ENCODE results near the gene LIMK1. TPM values are rescaled to one million over a fixed set of nuclear protein-coding genes. Genes with fewer than 3 reads are reported as not detected.
A peak's percentile ranks its signal among the peaks of the same experiment; 100 is the strongest.
"Not testable (repeated sequence)": the region's sequence is repeated elsewhere in the genome, so short reads cannot be mapped to it uniquely, and the experiment has no call there.

LIMK1 gene
- total and polyA plus RNA-seq, 7 donors = 12.0 to 95.8 (median 28.7) TPM

GRCh38 chr7:74044366-74045350 is 38.9 kb upstream of the LIMK1 start:
- peak; percentile 11 to 33 for DNase-seq
- Histone ChIP-seq H3K27me3 (ENCODE audit: insufficient read depth in 3 of 3, low read length in 2 of 3) (no peaks in the 10 kb centered on the region), H3K27ac (no peak overlapping the region), H3K36me3 (ENCODE audit: insufficient read depth in 1 of 2, low read depth in 1 of 2) (no peaks in the 10 kb centered on the region), H3K4me3 (no peak overlapping the region), H3K9me3 (no peaks in the 10 kb centered on the region), H3K4me1 (peaks cover 7% of the 10 kb centered on the region)
- 86 to 89% (median 87%) methylated on average over 20 of the region's 20 CpGs for WGBS, 3 donors
- intact Hi-C loops (cut with DNase I) = no loop called here
- TF ChIP-seq CTCF (IDR thresholded peaks at IDR 0.05) = no peak
- no peak for ATAC-seq

GRCh38 chr7:74046581-74046980 is 37.0 kb upstream of the LIMK1 start:
- intact Hi-C loops (cut with DNase I); H3K27ac ChIP-seq; H3K4me3 ChIP-seq; DNase-seq; H3K4me1 ChIP-seq; H3K9me3 ChIP-seq; ATAC-seq; H3K27me3 ChIP-seq (ENCODE audit: insufficient read depth in 3 of 3, low read length in 2 of 3); H3K36me3 ChIP-seq (ENCODE audit: insufficient read depth in 1 of 2, low read depth in 1 of 2): not testable (repeated sequence)
- 87 to 98% (median 97%) methylated on average over 7 of the region's 7 CpGs for WGBS, 3 donors

- H3K4me3 ChIP-seq = no peak overlapping the region
- 80 to 89% (median 87%) methylated on average over 5 of the region's 5 CpGs for WGBS, 3 donors
- no peaks in the 10 kb centered on the region for H3K9me3 ChIP-seq
- TF ChIP-seq CTCF (IDR thresholded peaks at IDR 0.05) = no peak
- no peaks in the 10 kb centered on the region for H3K36me3 ChIP-seq (ENCODE audit: insufficient read depth in 1 of 2, low read depth in 1 of 2)
- H3K4me1 ChIP-seq = no peaks in the 10 kb centered on the region
- intact Hi-C loops (cut with DNase I) = no loop called here
- no peak for ATAC-seq
- peaks cover 0 to 4% (median 0%) of the 10 kb centered on the region in 3 donors for H3K27me3 ChIP-seq (ENCODE audit: insufficient read depth in 3 of 3, low read length in 2 of 3)
- H3K27ac ChIP-seq = no peak overlapping the region
- DNase-seq = peak in 1 of 2 donors; percentile 8
These were observed 35.7 kb upstream of the LIMK1 start for GRCh38 chr7:74047804-74048380.

- H3K36me3 ChIP-seq (ENCODE audit: insufficient read depth in 1 of 2, low read depth in 1 of 2) = no peaks in the 10 kb centered on the region
These were observed 34.5 kb upstream of the LIMK1 start for GRCh38 chr7:74048999-74049599.

More at GRCh38 chr7:74048999-74049599, 34.5 kb upstream of the LIMK1 start:
- TF ChIP-seq CTCF (IDR thresholded peaks at IDR 0.05) = no peak
- ATAC-seq (no peak), DNase-seq (no peak)
- Histone ChIP-seq H3K9me3 (no peaks in the 10 kb centered on the region), H3K4me3 (no peak overlapping the region), H3K27ac (no peak overlapping the region), H3K27me3 (ENCODE audit: insufficient read depth in 3 of 3, low read length in 2 of 3) (peaks cover 0 to 7% (median 0%) of the 10 kb centered on the region in 3 donors), H3K4me1 (no peaks in the 10 kb centered on the region)
- intact Hi-C loops (cut with DNase I) = no loop called here
- 97 to 100% (median 98%) methylated on average over 2 of the region's 2 CpGs for WGBS, 3 donors

Measured in psoas muscle (tissue), 8 donors.